Embryonic facial prominence (tissue), 1 donor: ENCODE data around the gene SPHK1.

Experiments used
- DNase-seq: peaks from one replicate; pipeline ENCODE4 v3.0.0-alpha.2; 2016; ENCODE audit errors: extremely low spot score

SPHK1 gene

GRCh38 chr17:76363107-76363842, 21.1 kb upstream of the SPHK1 start:
- no peak for DNase-seq

DNA sequence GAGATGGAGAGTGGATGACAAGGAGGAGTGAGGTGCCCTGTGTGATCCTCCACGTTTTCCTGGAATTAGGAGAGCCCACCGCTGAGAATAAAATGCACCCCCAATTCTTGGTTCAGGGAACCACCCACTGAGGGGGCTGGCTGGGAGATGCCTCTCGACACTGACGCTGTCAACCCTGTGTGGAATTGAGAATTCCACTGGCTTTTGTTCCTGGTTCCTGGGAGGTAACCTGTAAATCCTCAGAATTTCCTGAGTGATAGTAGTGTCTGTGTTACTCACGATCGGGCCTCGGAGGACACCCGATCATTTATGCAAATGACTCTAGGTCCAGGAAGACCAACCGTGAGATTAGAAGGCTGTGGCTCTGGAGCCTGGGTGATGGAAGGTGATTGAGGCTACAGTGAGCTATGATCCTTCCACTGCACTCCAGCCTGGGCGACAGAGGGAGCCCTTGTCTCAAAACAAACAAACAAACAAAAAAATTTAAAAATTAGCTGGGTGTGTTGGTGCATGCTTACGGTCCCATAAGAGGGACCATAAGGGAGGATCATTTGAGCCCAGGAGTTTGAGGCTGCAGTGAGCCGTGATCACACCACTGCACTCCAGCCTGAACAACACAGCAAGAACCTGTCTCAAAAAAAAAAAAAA, 19.0 kb upstream of the SPHK1 start:
- no peak for DNase-seq

DNA sequence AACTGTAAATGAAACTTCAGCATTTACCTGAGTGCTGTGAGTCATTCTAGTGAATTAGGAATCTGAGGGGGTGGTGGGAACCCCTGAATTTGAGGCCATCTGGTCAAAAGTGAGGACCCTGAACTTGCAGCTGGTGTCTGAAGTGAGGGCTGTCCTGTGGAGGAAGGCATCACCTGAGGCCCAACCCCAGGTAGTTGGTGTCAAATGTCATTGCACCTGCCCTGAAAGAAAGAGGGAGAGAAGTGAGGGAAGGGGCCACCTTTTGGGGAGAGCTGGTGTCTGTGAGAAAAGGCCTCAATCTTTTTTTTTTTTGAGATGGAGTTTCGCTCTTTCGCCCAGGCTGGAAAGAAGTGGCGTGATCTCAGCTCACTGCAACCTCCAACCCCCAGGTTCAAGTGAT, 18.2 kb upstream of the SPHK1 start:
- no peak for DNase-seq

GRCh38 chr17:76367642-76368041, 16.8 kb upstream of the SPHK1 start:
- DNase-seq = no peak

DNA sequence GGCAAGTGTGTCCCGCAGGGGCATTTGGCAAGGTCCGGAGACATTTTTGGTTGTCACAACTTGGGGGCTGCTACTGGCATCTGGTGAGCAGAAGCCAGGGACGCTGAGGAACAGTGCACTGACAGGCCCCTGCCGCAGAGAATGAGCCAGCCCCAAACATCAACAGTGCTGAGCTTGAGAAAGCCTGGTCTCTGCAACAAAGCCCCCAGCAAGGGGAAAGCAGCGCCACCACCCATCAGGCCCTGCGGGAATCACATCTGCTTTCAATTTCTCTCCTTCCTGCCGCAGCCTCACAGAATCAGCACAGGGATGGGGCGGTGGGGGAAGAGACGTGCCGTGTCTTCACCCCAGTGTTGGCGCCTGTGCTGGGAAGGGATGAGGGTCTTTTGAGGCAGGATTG, 15.9 kb upstream of the SPHK1 start:
- no peak for DNase-seq

GRCh38 chr17:76369379-76369778, 15.0 kb upstream of the SPHK1 start:
- DNase-seq = no peak

- DNase-seq = no peak
These were observed 14.6 kb upstream of the SPHK1 start for GRCh38 chr17:76369804-76370203.

DNA sequence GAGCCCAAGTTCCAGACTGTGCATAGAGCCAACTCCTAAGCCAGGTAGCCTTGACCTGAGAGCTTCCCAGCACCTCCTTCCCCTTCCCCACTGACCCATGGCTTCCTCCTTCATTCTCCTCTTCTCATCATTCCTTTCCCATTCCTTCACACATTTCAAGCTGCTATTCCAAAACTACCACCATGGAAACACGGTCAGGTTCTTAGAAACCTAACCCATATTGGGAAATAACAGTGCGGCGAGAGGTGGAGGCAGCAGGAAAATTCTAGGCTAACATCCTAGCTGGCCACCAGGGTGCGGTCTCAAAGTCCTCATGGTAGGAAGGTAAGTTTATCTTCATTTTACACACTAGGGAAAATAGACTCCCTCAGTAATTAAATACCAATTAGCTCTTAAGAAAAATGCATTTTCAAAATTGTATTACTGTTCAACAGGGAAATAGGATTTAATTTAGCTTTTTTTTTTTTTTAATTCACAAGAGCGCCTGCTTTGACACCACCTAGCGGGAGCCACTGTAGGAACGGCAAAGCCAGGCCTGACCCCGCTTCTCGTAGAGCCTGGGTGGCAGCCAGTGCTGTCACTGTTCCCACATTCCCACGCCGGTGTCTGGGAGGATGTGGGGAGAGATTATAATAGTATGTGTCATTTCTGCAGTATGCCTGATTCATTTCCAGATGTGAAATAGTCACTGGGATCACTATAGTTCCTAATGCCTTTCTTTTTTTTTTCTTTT, 14.0 kb upstream of the SPHK1 start:
- DNase-seq = no peak

DNA sequence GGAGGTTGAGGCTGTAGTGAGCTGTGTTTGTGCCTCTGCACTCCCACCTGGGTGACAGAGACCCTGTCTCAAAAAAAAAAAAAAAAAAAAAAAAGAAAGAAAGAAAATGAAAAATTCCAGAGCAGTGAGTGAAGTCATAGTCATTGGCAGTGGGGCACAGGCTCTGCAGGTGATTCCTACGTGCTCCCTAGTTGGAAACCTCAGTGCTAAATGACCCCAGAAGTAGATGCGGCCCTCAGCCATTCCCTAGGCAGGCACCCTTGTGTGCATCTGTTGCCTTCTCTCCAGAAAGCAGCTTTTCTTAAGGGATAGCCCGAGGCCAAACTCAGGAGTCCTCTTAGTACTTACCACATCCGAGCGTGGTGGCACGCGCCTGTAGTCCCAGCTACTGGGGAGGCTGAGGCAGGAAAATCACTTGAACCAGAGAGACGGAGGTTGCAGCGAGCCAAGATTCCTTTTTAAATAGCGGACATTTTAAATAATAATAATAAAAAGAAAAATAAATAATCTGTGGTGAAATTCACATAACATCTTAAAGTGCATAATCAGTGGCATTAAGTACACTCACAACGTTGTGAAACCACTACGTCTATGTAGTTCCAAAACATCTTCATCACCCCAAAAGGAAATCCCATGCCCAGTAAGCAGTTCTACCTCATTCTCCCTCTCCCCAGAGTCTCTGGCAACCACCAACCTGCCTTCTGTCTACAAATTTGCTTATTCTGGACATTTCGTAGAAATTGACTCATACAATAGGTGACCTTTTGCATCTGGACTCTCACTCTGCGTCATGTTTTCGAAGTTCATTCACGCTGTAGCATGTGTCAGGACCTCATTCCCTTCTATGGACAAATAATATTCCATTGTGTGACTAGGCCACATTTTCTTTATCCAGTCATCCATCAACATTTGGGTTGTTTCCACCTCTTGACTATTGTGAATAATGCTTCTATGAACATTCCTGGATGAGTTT, 12.5 kb upstream of the SPHK1 start:
- DNase-seq = no peak

DNA sequence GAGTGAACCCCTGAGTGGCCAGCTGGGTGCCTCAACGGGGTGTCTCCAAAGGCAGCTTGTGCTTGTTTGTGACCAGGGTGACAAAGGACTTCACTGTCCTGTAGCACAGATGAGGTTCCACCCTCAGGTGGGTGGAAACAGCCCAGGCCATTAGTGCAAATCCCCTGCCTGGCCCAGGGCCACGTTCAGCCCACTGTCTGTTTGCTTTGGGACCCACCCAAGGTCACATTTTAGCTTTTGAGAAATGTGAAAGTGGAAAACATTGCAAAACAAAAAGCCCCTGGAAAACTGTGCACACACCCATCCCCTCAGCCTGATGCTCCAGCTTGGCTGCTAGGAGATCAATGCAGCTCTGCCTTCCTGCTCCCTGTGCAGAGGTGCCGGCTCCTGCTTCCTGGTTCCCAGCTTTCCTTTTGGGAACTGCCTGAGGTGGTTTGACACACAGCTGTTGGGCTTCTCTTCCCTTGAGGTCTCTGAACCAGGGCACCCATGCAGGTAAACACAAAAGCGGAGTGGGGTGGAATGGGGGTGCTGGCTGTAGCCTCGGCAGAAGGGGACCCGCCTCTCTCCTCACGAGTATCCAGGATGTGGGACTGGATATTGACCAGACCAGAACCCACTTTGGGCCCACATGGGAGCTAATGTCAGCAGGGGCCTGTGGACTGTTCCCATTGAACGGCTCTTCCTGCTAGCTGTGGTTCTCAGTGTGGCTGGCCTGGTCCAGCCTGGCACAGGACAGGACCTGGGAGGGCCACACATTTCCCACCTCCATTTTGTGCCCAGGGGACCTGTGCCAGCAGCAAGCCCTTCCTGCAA, 7.9 kb upstream of the SPHK1 start:
- no peak for DNase-seq

- no peak for DNase-seq
These were observed 5.7 kb upstream of the SPHK1 start for GRCh38 chr17:76378548-76379274.

- no peak for DNase-seq
These were observed 5.2 kb upstream of the SPHK1 start for GRCh38 chr17:76379275-76379641.

GRCh38 chr17:76379646-76380376, 4.6 kb upstream of the SPHK1 start:
- DNase-seq = no peak

GRCh38 chr17:76381633-76382350, 2.6 kb upstream of the SPHK1 start:
- no peak for DNase-seq

DNA sequence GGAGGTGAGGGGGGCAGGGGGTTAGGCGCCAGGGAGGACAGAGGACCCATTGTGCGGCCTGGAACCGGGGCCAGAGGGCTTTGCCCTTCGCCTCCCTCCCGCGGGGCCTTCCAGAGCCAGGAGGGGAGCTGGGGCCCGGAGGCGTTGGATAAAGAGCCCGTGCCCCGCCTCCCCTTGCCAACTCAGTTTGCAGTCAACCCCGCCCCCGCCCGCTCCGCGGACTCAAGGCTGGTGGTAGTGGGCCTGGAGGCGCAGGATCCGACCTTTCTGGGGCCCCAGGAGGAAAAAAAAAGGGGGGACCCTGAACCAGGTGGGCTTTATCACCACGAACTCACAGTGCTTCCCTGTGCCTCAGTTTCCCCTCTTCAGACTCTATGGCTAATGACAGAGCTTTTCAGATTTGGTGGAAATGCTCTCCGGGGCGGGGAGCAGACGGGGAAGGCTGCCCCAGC, 2.0 kb upstream of the SPHK1 start:
- DNase-seq = no peak

DNA sequence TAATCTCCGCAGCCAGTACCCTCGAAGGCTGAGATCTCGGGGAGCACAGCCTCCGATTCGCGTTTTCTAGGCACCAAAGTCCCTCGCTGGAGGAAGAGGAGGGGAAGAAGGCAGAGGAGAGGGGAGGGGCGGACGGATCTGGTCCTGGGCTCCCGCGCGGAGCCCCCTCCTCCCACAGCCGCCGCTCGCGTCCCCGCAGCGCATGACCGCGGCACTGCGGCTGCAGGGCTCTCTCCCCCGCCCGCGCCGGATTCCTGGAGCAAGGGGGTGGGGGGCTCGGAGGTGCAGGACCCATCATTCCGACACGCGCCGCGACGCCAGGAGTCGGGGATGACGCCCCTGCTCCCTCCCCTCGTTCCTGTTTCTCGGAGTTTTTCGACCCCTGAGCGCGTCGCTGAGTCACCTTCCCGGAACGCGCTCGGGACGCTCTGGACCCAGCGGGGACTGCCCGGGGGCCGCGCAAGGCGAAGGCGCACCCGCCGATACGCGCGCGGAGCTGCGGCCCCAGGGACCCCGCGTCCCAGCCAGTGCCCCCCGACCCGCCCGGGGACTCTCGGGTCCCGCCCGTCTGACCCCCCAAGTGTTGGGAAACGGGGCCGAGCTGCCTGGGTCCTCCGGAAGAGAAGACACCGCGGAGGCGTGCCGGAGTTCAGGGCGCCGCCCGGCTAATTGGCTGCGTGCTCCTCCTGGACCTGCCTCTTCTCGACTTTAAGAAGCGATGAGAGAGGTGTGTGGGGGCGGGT, 1.4 kb upstream of the SPHK1 start:
- no peak for DNase-seq

GRCh38 chr17:76383546-76384221, 725 bp upstream of the SPHK1 start:
- no peak for DNase-seq
